Activated CD8-positive, alpha-beta T cell treated with anti-CD3 and anti-CD28 coated beads for 36 hours (primary cell): ENCODE results near the gene HOXC5. TPM values are rescaled to one million over a fixed set of nuclear protein-coding genes. Genes with fewer than 3 reads are reported as not detected.

ENCODE experiments used
- ATAC-seq: fragments of 200-7000 bp; cut with Tn5 transposase; one replicate; pipeline ENCODE4 v1.10.0; 2021; ENCODE audit warnings: mild to moderate bottlenecking, moderate library complexity
- CTCF ChIA-PET: fragments of 350-600 bp; sonication (Branson Sonifier 250); formaldehyde crosslinking; loops from one replicate; lab custom pipeline; 2021; ENCODE audit warnings: antibody characterized with exemption; lab: Charles Lee
- POLR2A ChIA-PET: fragments of 350-600 bp; sonication (Branson Sonifier 250); formaldehyde crosslinking; loops from one replicate; lab custom pipeline; 2021; ENCODE audit warnings: antibody characterized with exemption; lab: Charles Lee
- DNase-seq: peaks from one replicate; pipeline ENCODE4 v3.0.0-alpha.2; 2020
- H3K27ac Mint-ChIP-seq: one replicate; pipeline ENCODE4 v1.8.0; 2021; ENCODE audit warnings: mild to moderate bottlenecking, mixed read lengths
- H3K27me3 Mint-ChIP-seq: one replicate; pipeline ENCODE4 v1.8.0; 2021; ENCODE audit warnings: mixed read lengths
- H3K36me3 Mint-ChIP-seq: one replicate; pipeline ENCODE4 v1.8.0; 2021; ENCODE audit warnings: low read depth, mixed read lengths
- H3K4me1 Mint-ChIP-seq: one replicate; pipeline ENCODE4 v1.8.0; 2021; ENCODE audit warnings: low read depth, mixed read lengths
- H3K4me3 Mint-ChIP-seq: one replicate; pipeline ENCODE4 v1.8.0; 2021; ENCODE audit warnings: mild to moderate bottlenecking, moderate library complexity, mixed read lengths
- H3K9me3 Mint-ChIP-seq: one replicate; pipeline ENCODE4 v1.8.0; 2021; ENCODE audit warnings: mixed read lengths
- CTCF ChIP-seq: fragments of 200-600 bp; IDR thresholded peaks from one replicate; pipeline ENCODE4 v1.8.0; 2022; ENCODE audit warnings: antibody characterized with exemption, mild to moderate bottlenecking
- intact Hi-C: fragments of 100-400 bp; cut with micrococcal nuclease; formaldehyde crosslinking; loops from one replicate; pipeline ENCODE4 v1.10.0; 2022
- total RNA-seq, 2 experiments: library from RNA; stranded (reverse); gene quantifications; one replicate each; pipeline ENCODE4 v1.2.3, GENCODE V29; 2021

Gene HOXC5
- total RNA-seq, 2 experiments from 2014 or later: not detected

- H3K4me1 Mint-ChIP-seq: peaks cover 26% of the 10 kb centered on the region
- ATAC-seq: no peak
- H3K9me3 Mint-ChIP-seq: no peaks in the 10 kb centered on the region
- DNase-seq: no peak
- peak overlapping the region; percentile 41 for H3K4me3 Mint-ChIP-seq
- POLR2A ChIA-PET: interaction anchor here (1.0 to 1.1 kb wide), 2 partner anchors 20 to 23 kb away, joined by 3 read pairs; no protein-coding TSS in a partner anchor
- CTCF ChIA-PET: interaction anchor here (0.6 to 6.5 kb wide), 23 partner anchors 9 to 208 kb away, joined by 3 to 94 read pairs (median 7); partner anchors contain the start of genes HOXC10, HOXC4, HOXC5 and SMUG1
- H3K27ac Mint-ChIP-seq: no peak overlapping the region
- intact Hi-C loops: loop anchor here (2.0 to 5.0 kb wide), 2 partner anchors 186 to 200 kb away; no protein-coding TSS in a partner anchor
- no peak for TF ChIP-seq CTCF
- peaks cover 84% of the 10 kb centered on the region for H3K27me3 Mint-ChIP-seq
- no peaks in the 10 kb centered on the region for H3K36me3 Mint-ChIP-seq
Measured at GRCh38 chr12:54006559-54007220, 26.2 kb upstream of the HOXC5 start.

GRCh38 chr12:54007538-54008259 is 25.2 kb upstream of the HOXC5 start:
- Mint-ChIP-seq H3K4me1 (peaks cover 26% of the 10 kb centered on the region), H3K27ac (no peak overlapping the region), H3K4me3 (no peak overlapping the region), H3K9me3 (no peaks in the 10 kb centered on the region), H3K36me3 (no peaks in the 10 kb centered on the region), H3K27me3 (peaks cover 83% of the 10 kb centered on the region)
- DNase-seq (no peak), ATAC-seq (no peak)
- ChIA-PET CTCF (interaction anchor here (1.0 to 6.5 kb wide), 10 partner anchors 8 to 209 kb away, joined by 4 to 94 read pairs (median 13); partner anchors contain the start of genes HOXC10, HOXC5 and SMUG1), POLR2A (interaction anchor here (1.1 to 2.2 kb wide), 3 partner anchors 9 to 54 kb away, joined by 3 to 6 read pairs (median 6); partner anchors contain the start of gene HOXC12)
- intact Hi-C loops: loop anchor here (2.0 to 5.0 kb wide), 2 partner anchors 185 to 199 kb away; no protein-coding TSS in a partner anchor
- TF ChIP-seq CTCF: no peak

GRCh38 chr12:54008260-54008552 is 24.6 kb upstream of the HOXC5 start:
- no peaks in the 10 kb centered on the region for H3K36me3 Mint-ChIP-seq
- no peak for DNase-seq
- H3K9me3 Mint-ChIP-seq: no peaks in the 10 kb centered on the region
- ATAC-seq: no peak
- no peak for TF ChIP-seq CTCF
- H3K27me3 Mint-ChIP-seq: peaks cover 83% of the 10 kb centered on the region
- intact Hi-C loops: loop anchor here (5.0 kb wide), 1 partner anchor 184 kb away; no protein-coding TSS in a partner anchor
- H3K4me1 Mint-ChIP-seq: peaks cover 26% of the 10 kb centered on the region
- no peak overlapping the region for H3K4me3 Mint-ChIP-seq
- ChIA-PET CTCF (interaction anchor here (1.0 to 6.5 kb wide), 11 partner anchors 8 to 208 kb away, joined by 4 to 94 read pairs (median 7); partner anchors contain the start of genes HOXC10, HOXC5, HOXC9 and SMUG1), POLR2A (interaction anchor here (1.0 to 2.2 kb wide), 3 partner anchors 9 to 181 kb away, joined by 3 to 6 read pairs (median 6); partner anchors contain the start of genes HOXC12 and SMUG1)
- H3K27ac Mint-ChIP-seq: no peak overlapping the region

GRCh38 chr12:54009171-54010052 is 23.4 kb upstream of the HOXC5 start:
- TF ChIP-seq CTCF: no peak
- peaks cover 28% of the 10 kb centered on the region for H3K4me1 Mint-ChIP-seq
- no peaks in the 10 kb centered on the region for H3K9me3 Mint-ChIP-seq
- POLR2A ChIA-PET: interaction anchor here (0.7 to 2.2 kb wide), 6 partner anchors 8 to 263 kb away, joined by 3 to 6 read pairs (median 4); partner anchors contain the start of genes HOXC12 and SMUG1
- CTCF ChIA-PET: interaction anchor here (0.7 to 6.5 kb wide), 15 partner anchors 8 to 205 kb away, joined by 3 to 94 read pairs (median 7); partner anchors contain the start of genes HOXC10, HOXC9 and SMUG1
- peak overlapping the region; percentile 26 for H3K4me3 Mint-ChIP-seq
- peaks cover 85% of the 10 kb centered on the region for H3K27me3 Mint-ChIP-seq
- H3K36me3 Mint-ChIP-seq: no peaks in the 10 kb centered on the region
- DNase-seq (peak; percentile 59), ATAC-seq (peak; percentile 49)
- no peak overlapping the region for H3K27ac Mint-ChIP-seq
- intact Hi-C loops: loop anchor here (5.0 kb wide), 1 partner anchor 183 kb away; no protein-coding TSS in a partner anchor
